PC-3 (cell line): ENCODE data around the gene FAM153A.
"Not testable (repeated sequence)": the region's sequence is repeated elsewhere in the genome, so short reads cannot be mapped to it uniquely, and the experiment has no call there.

ENCODE experiments used
- EZH2 ChIP-seq: fragments of 300-600 bp; sonication (generic); IDR thresholded peaks from one replicate; pipeline ENCODE4 v1.6.1; 2017; ENCODE audit warnings: antibody characterized with exemption, mild to moderate bottlenecking, low read length; ENCODE audit not compliant: unreplicated experiment
- EZH2phosphoT487 ChIP-seq: fragments of 300-600 bp; sonication (generic); IDR thresholded peaks from 2 replicates; pipeline ENCODE4 v1.6.1; 2018; ENCODE audit warnings: mild to moderate bottlenecking, antibody characterized with exemption, low read length, borderline replicate concordance
- TF ChIP-seq, protein P1 (sequence below): fragments of 300-600 bp; sonication (generic); conservative IDR thresholded peaks from 2 replicates; pipeline ENCODE4 v1.5.1; 2017; ENCODE audit warnings: antibody characterized with exemption, low read depth, mild to moderate bottlenecking, low read length

DNA sequence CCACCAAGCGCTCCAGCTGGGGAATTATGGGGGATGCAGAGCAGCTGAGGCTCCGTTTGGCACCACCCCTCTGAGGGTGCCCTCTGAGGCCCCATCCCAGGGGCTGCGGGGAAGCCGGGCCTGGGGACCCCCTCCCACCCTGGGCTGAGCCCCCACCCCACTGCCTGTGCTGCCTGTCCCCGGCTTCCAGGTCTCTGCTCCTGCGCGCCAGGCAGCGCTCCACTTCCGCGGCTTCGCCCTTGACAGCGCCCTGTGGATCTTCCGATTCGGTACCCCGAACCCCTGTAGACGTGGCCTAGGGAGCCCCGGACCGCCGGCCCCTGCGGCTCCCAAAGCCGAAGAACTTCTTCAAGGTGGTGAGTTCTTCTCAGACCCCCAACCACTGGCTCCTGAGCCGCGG lies 530 bp downstream of the FAM153A start:
- TF ChIP-seq EZH2, EZH2phosphoT487: not testable (repeated sequence)
- TF ChIP-seq, protein P1, sequence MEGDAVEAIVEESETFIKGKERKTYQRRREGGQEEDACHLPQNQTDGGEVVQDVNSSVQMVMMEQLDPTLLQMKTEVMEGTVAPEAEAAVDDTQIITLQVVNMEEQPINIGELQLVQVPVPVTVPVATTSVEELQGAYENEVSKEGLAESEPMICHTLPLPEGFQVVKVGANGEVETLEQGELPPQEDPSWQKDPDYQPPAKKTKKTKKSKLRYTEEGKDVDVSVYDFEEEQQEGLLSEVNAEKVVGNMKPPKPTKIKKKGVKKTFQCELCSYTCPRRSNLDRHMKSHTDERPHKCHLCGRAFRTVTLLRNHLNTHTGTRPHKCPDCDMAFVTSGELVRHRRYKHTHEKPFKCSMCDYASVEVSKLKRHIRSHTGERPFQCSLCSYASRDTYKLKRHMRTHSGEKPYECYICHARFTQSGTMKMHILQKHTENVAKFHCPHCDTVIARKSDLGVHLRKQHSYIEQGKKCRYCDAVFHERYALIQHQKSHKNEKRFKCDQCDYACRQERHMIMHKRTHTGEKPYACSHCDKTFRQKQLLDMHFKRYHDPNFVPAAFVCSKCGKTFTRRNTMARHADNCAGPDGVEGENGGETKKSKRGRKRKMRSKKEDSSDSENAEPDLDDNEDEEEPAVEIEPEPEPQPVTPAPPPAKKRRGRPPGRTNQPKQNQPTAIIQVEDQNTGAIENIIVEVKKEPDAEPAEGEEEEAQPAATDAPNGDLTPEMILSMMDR = not testable (repeated sequence)
